ENCODE results near the gene NFATC1.
A peak's percentile ranks its signal among the peaks of the same experiment; 100 is the strongest.

Gene NFATC1

DNA sequence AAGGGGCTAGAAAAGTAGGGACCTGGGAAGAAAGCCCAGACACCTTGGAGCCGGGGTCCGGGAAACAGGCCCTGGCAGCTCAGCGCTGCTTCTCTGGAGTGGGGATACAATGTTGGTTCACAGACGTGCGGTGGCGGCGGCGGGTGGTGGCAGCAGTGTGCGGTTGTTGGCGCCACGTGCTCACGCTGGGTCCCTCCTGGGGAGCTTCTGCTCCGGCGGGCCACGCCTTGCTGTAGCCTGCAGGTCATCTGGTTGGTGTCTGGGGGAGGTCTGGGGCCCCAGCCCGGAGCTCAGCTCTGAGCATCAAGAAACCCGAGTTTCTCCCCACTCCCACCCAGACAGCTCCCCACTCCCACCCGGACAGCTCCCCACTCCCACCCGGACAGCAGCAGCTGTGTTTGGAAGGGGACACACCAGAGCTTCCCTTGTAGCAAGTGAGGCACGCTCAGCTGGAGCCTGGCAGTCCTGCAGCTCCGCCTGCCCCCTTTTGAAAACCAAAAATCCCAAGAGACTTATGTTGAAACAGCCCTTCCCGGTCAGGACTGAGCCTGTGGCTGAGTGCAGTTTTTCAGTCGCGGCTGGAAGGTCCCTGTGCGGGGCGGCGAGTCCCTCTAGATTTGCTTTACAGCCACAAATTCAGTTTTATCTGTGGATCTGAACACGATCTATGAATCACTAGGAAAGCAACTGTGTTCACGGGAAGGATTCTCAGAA lies 46.9 kb downstream of the NFATC1 start:
- Histone ChIP-seq H3F3A (ENCODE audit: control insufficient read depth, insufficient read depth) (no peaks in the 10 kb centered on the region), H3K9me3 (ENCODE audit: control insufficient read depth, insufficient read depth, low read length) (no peaks in the 10 kb centered on the region), H4K20me1 (ENCODE audit: control insufficient read depth, insufficient read depth, low read depth, low read length) (peaks cover 21% of the 10 kb centered on the region), H3K79me2 (ENCODE audit: control insufficient read depth, low read length) (peaks cover 70% of the 10 kb centered on the region), H3K4me3 (ENCODE audit: low read length) (no peak overlapping the region), H3K27me3 (ENCODE audit: control insufficient read depth, low read length) (no peaks in the 10 kb centered on the region), H3K4me1 (ENCODE audit: control insufficient read depth, low read length) (peaks cover 35% of the 10 kb centered on the region), H3K4me2 (ENCODE audit: low read length) (peak overlapping the region; percentile 21), H3K27ac (ENCODE audit: low read depth, low read length) (no peak overlapping the region), H3K9me2 (replicated peaks; ENCODE audit: control insufficient read depth, low read length) (no peaks in the 10 kb centered on the region), H3K36me3 (ENCODE audit: control insufficient read depth, low read length) (peaks cover 26% of the 10 kb centered on the region)
- no peak for TF ChIP-seq CTCF (IDR thresholded peaks at IDR 0.05; ENCODE audit: low read depth, low read length, poor library complexity, severe bottlenecking)
- no peak for TF ChIP-seq EZH2phosphoT487 (IDR thresholded peaks at IDR 0.05; ENCODE audit: borderline replicate concordance, low read length)

DNA sequence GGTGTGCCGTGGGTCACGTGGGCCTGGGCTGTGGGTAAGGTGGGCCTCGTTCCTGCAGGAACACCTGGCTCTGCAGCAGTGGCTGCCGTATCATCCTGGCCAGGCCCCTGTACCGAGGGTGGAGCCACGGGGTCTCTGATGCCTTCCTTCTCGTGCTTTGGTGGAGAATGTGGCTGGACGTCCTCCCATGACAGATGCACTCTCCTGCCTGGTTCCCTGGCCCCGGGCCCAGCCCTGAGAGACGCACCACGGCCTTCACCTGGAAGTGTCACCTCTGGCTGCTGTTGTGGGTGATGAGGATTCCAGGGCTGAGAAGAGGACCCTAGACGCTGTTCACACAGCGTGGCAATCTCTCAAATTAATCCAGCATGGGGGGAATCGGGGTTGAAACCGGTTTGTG lies 49.5 kb downstream of the NFATC1 start:
- H3K36me3 ChIP-seq (ENCODE audit: control insufficient read depth, low read length): peaks cover 18% of the 10 kb centered on the region; the same call in 1 of the 2 replicates
- H3K4me2 ChIP-seq (ENCODE audit: low read length): no peak overlapping the region
- H4K20me1 ChIP-seq (ENCODE audit: control insufficient read depth, insufficient read depth, low read depth, low read length): peaks cover 5% of the 10 kb centered on the region; the same call in 1 of the 2 replicates
- H3K79me2 ChIP-seq (ENCODE audit: control insufficient read depth, low read length): peaks cover 50% of the 10 kb centered on the region
- no peaks in the 10 kb centered on the region for H3K9me2 ChIP-seq (replicated peaks; ENCODE audit: control insufficient read depth, low read length)
- H3F3A ChIP-seq (ENCODE audit: control insufficient read depth, insufficient read depth): no peaks in the 10 kb centered on the region
- no peaks in the 10 kb centered on the region for H3K27me3 ChIP-seq (ENCODE audit: control insufficient read depth, low read length)
- no peaks in the 10 kb centered on the region for H3K9me3 ChIP-seq (ENCODE audit: control insufficient read depth, insufficient read depth, low read length)
- TF ChIP-seq EZH2phosphoT487 (IDR thresholded peaks at IDR 0.05; ENCODE audit: borderline replicate concordance, low read length) (no peak), CTCF (IDR thresholded peaks at IDR 0.05; ENCODE audit: low read depth, low read length, poor library complexity, severe bottlenecking) (no peak)
- H3K27ac ChIP-seq (ENCODE audit: low read depth, low read length): no peak overlapping the region
- H3K4me3 ChIP-seq (ENCODE audit: low read length): no peak overlapping the region
- peaks cover 19% of the 10 kb centered on the region for H3K4me1 ChIP-seq (ENCODE audit: control insufficient read depth, low read length)

- peaks cover 44% of the 10 kb centered on the region for H3K79me2 ChIP-seq (ENCODE audit: control insufficient read depth, low read length)
Measured at GRCh38 chr18:79445696-79446561, 50.2 kb downstream of the NFATC1 start.

More at GRCh38 chr18:79445696-79446561, 50.2 kb downstream of the NFATC1 start:
- H3K36me3 ChIP-seq (ENCODE audit: control insufficient read depth, low read length): peaks cover 17% of the 10 kb centered on the region
- no peaks in the 10 kb centered on the region for H3K9me3 ChIP-seq (ENCODE audit: control insufficient read depth, insufficient read depth, low read length)
- TF ChIP-seq CTCF (IDR thresholded peaks at IDR 0.05; ENCODE audit: low read depth, low read length, poor library complexity, severe bottlenecking) (no peak), EZH2phosphoT487 (IDR thresholded peaks at IDR 0.05; ENCODE audit: borderline replicate concordance, low read length) (no peak)
- peaks cover 19% of the 10 kb centered on the region for H3K4me1 ChIP-seq (ENCODE audit: control insufficient read depth, low read length)
- peaks cover 5% of the 10 kb centered on the region; the same call in 1 of the 2 replicates for H4K20me1 ChIP-seq (ENCODE audit: control insufficient read depth, insufficient read depth, low read depth, low read length)
- no peaks in the 10 kb centered on the region for H3K27me3 ChIP-seq (ENCODE audit: control insufficient read depth, low read length)
- no peak overlapping the region for H3K4me3 ChIP-seq (ENCODE audit: low read length)
- no peak overlapping the region for H3K27ac ChIP-seq (ENCODE audit: low read depth, low read length)
- no peaks in the 10 kb centered on the region for H3K9me2 ChIP-seq (replicated peaks; ENCODE audit: control insufficient read depth, low read length)
- H3K4me2 ChIP-seq (ENCODE audit: low read length): no peak overlapping the region
- H3F3A ChIP-seq (ENCODE audit: control insufficient read depth, insufficient read depth): no peaks in the 10 kb centered on the region
